GM18867 (cell line): ENCODE measurements around the gene GRM7.

Experiments used
- ATAC-seq: cut with Tn5 transposase; IDR thresholded peaks from one replicate; pipeline ENCODE4 v1.9.1; 2021; ENCODE audit warnings: mild to moderate bottlenecking, moderate library complexity; ENCODE audit not compliant: unreplicated experiment

The GRM7 gene

GRCh38 chr3:7759630-7760029, 898.7 kb downstream of the GRM7 start:
- ATAC-seq = no peak

- ATAC-seq = no peak
These were observed 899.8 kb downstream of the GRM7 start for GRCh38 chr3:7760718-7761117.

- ATAC-seq = no peak
These were observed 903.2 kb downstream of the GRM7 start for GRCh38 chr3:7764115-7764514.

GRCh38 chr3:7766530-7766929, 905.6 kb downstream of the GRM7 start:
- ATAC-seq = no peak

- ATAC-seq = no peak
These were observed 918.4 kb downstream of the GRM7 start for GRCh38 chr3:7779331-7779730.

GRCh38 chr3:7781395-7781794, 920.5 kb downstream of the GRM7 start:
- no peak for ATAC-seq

- ATAC-seq = no peak
These were observed 927.2 kb downstream of the GRM7 start for GRCh38 chr3:7787871-7788828.

GRCh38 chr3:7788881-7789280, 928.0 kb downstream of the GRM7 start:
- no peak for ATAC-seq

- ATAC-seq = no peak
These were observed 928.4 kb downstream of the GRM7 start for GRCh38 chr3:7789324-7789723.

GRCh38 chr3:7790141-7790540, 929.2 kb downstream of the GRM7 start:
- ATAC-seq = no peak
